ENCODE results near the gene ENO1. TPM values are rescaled to one million over a fixed set of nuclear protein-coding genes. Genes with fewer than 3 reads are reported as not detected.
"Not testable (repeated sequence)": the region's sequence is repeated elsewhere in the genome, so short reads cannot be mapped to it uniquely, and the experiment has no call there.

The ENO1 gene
- total RNA-seq, 1 donor from 2014 or later, result 126 TPM

GRCh38 chr1:8858112-8858668, 20.3 kb downstream of the ENO1 start:
- DNase-seq (no peak), ATAC-seq (peak; percentile 62)
- intact Hi-C loops (cut with micrococcal nuclease), result no loop called here

DNA sequence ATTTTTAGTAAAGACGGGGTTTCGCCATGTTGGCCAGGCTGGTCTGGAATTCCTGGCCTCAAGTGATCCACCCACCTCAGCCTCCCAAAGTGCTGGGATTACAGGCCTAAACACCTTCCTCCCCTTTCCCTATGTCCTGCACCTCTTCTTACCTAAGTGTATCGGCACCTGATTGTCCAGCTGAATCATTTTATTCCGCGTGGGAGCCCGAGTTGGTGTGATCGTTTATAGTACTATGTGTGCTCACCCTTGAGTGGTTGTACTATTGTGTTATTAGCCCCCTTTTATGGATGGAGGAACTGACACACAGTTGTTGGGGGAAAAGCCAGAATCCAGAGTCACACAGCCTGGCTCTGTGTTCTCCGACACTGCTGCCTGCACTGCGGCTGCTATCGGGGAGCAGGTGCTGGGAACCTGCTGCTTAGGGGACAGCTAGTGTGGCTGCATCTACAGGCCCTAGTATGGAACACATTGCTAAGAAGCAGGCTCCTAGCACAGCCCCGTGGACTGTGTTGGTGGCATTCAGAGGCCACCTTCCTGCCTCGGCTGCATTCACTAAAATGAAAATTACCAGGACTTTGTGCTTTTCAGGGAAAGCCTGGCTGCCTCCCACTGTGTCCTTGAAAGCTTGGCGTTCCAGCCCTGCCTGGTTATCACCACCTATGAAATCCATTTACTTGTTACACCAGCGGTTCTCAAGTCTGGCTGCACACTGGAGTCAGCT, 21.6 kb downstream of the ENO1 start:
- intact Hi-C loops (cut with micrococcal nuclease), result no loop called here
- DNase-seq (no peak), ATAC-seq (no peak)

DNA sequence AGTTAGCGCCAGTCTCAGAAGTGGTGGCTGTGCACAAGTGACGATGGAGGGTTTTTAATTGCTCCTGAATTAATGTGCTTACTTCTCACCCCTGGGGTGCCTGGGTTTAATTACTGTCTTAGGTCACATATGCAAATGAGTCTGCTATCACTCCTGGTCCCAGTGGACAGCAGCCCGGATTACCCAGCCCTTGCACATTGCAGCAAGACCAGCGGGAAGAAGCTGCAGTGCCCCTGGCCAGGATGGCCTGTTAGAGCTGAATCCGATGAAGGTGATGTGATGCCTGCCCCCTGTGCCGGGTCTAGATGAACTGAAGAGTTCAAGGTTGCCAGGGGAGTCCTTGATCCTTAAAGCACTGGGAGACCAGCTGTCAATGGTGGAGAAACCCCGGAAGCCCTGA, 24.2 kb downstream of the ENO1 start:
- DNase-seq (no peak), ATAC-seq (no peak)
- intact Hi-C loops (cut with micrococcal nuclease), result no loop called here

DNA sequence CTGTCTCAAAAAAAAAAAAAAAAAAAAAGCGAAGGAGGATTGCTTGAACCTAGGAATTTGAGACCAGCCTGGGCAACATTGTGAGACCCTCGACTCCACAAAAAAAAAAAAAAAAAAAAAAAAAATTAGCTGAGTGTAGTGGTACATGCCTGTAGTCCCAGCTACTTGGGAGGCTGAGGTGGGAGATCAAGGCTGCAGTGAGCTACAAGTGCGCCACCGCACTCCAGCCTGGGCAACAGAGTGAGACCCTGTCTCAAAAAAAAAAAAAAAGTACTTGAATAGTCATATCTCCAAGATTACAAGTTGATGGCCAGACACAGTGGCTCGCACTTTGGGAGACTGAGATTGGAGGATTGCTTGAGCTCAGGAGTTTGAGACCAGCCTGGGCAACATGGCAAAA, 27.4 kb downstream of the ENO1 start:
- ATAC-seq (no peak), DNase-seq (no peak)
- intact Hi-C loops (cut with micrococcal nuclease), result no loop called here

GRCh38 chr1:8848663-8849386, 29.7 kb downstream of the ENO1 start:
- ATAC-seq, result peak; percentile 99
- intact Hi-C loops (cut with micrococcal nuclease), result loop anchor here (10.0 kb wide), 1 partner anchor 284 kb away; no protein-coding TSS in a partner anchor
- DNase-seq, result peak; percentile 97

- DNase-seq (no peak), ATAC-seq (no peak)
- intact Hi-C loops (cut with micrococcal nuclease), result loop anchor here (10.0 kb wide), 1 partner anchor 283 kb away; no protein-coding TSS in a partner anchor
Observed at GRCh38 chr1:8847990-8848389, 30.5 kb downstream of the ENO1 start.

- ATAC-seq, result no peak
- no peak for DNase-seq
- intact Hi-C loops (cut with micrococcal nuclease), result loop anchor here (10.0 kb wide), 1 partner anchor 281 kb away; no protein-coding TSS in a partner anchor
Observed at GRCh38 chr1:8846263-8846662, 32.2 kb downstream of the ENO1 start.

DNA sequence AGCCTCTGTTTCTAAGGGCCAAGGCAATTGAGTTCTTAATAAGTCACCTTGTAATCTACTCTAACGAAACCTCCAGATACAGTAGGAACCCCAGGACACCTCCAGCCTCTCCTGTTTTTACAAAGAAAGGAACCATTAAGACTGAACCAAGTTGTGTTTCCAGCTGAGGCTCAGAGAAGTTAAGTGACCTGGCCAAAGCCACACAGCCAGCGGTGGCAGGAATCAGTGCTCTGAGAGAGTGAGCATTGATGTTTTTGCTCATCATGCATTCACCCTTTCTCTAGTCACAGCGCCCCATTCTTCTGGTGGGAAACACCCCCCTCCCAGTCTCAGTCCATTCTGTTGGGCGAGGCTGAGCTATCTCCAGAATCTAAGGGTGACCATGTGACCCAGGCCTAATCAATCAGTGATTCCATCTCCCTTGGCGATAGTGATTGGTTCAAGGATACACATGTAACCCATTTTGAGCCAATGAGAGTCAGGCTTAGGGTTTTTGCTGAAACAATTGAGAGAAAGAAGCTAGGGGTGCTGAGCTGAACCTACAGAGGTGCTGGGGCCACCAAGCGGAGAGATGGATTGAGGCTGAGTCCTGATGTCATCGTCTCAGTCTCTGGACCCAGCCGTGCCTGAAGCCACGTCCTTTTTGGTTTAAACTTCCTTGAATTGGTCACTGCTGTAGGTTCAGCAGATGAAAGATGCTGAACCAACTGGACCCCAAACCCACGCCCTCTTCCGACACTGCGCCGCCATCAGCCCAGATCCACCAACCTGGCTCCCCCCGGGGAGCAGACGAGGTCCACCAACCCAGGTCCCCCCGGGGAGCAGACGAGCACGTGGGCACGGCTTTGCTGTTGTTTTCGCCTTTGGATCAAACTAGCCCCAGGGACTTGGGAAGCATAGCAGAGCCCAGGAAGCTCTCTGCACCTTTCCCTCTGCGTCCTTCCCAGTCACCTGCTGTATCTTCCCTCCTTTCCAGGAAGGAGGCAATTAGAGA, 33.1 kb downstream of the ENO1 start:
- intact Hi-C loops (cut with micrococcal nuclease), result loop anchor here (10.0 kb wide), 1 partner anchor 281 kb away; no protein-coding TSS in a partner anchor
- no peak for DNase-seq
- ATAC-seq, result no peak

DNA sequence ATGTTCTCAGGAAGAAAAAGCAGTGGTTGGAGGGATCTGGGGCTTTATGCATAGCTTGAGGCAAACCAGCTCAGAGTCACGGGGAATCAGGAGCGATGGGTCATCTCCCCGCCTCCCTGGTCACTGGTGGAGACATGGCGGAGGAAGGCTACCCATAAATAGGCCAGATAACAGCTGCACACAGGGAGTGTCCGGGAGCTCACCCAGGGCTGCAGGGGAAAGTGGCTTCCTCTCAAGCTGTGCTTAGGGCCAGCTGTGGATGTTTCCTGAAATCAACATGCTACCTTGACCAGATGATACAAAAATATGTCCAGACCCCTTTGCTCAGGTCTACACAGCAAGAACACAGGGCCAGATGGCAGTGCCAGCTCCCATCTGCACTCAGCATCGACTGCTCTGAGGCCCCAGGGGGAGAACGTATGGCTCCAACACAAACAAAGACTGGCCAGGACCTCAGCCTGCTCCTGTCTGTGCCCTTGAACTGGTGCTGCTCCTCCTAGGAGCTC, 33.9 kb downstream of the ENO1 start:
- intact Hi-C loops (cut with micrococcal nuclease), result loop anchor here (10.0 kb wide), 1 partner anchor 280 kb away; no protein-coding TSS in a partner anchor
- DNase-seq (peak; percentile 57), ATAC-seq (peak; percentile 46)

GRCh38 chr1:8841395-8841794, 37.1 kb downstream of the ENO1 start:
- intact Hi-C loops (cut with micrococcal nuclease), result loop anchor here (10.0 kb wide), 1 partner anchor 277 kb away; no protein-coding TSS in a partner anchor
- no peak for DNase-seq
- ATAC-seq, result no peak

GRCh38 chr1:8839990-8840389, 38.5 kb downstream of the ENO1 start:
- intact Hi-C loops (cut with micrococcal nuclease), result loop anchor here (10.0 kb wide), 1 partner anchor 275 kb away; no protein-coding TSS in a partner anchor
- ATAC-seq, result no peak
- DNase-seq, result no peak

DNA sequence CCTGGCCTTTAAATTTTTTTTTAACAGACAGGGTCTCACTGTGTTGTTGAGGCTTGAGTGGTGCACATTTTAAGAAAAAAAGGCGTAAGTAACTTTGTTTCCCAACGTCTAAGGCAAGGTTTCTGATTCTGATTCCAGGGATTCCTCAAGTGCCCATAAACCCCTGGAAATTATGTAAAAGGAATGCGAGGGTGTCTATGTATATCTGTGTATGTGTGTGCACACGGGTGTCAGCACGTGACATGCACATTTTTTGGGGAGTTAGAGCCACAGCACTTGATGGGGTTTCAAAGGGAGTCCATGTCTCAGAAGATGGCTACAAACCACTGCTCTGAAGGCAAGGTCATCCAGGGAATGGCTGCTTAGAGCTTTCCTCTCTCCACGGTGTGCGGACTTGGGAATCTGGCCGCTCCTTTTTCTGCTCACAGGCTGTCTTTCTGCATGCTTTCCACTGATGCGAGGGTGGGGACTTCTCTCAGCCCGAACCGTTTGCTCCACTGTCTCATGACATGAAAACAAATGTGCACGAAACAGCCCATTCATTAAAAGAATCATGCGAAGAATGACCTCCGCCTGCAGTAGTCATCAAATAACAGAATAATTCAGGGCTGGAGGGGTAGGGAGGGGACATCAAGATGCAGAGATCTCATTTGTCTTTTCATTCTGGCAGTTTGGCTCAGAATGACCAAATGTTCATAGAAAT, 42.4 kb downstream of the ENO1 start:
- DNase-seq (no peak), ATAC-seq (no peak)
- intact Hi-C loops (cut with micrococcal nuclease), result no loop called here

- intact Hi-C loops (cut with micrococcal nuclease), result no loop called here
- ATAC-seq (no peak), DNase-seq (no peak)
Observed at GRCh38 chr1:8831340-8831739, 47.1 kb downstream of the ENO1 start.

GRCh38 chr1:8830732-8831131, 47.8 kb downstream of the ENO1 start:
- ATAC-seq; intact Hi-C loops (cut with micrococcal nuclease); DNase-seq: not testable (repeated sequence)

GRCh38 chr1:8825985-8826481, 52.5 kb downstream of the ENO1 start:
- ATAC-seq (peak; percentile 52), DNase-seq (peak; percentile 50)
- intact Hi-C loops (cut with micrococcal nuclease), result no loop called here

DNA sequence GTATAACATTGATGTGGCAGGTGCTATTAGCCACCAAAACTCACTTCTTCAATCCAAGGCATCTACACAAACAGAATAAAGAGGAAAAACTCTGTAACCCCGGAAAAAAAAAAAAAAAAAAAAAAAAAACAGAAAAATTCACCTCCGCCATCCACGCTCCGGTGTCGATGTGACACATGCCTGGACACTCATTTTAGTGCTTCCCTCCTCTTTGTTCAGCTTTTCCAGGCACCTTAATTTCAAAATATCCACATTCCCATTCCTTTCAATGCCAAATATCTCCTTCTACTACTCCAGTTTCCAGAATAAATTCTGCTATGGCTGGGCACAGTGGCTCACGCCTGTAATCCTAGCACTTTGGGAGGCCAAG, 55.2 kb downstream of the ENO1 start:
- DNase-seq (no peak), ATAC-seq (no peak)
- intact Hi-C loops (cut with micrococcal nuclease), result no loop called here

DNA sequence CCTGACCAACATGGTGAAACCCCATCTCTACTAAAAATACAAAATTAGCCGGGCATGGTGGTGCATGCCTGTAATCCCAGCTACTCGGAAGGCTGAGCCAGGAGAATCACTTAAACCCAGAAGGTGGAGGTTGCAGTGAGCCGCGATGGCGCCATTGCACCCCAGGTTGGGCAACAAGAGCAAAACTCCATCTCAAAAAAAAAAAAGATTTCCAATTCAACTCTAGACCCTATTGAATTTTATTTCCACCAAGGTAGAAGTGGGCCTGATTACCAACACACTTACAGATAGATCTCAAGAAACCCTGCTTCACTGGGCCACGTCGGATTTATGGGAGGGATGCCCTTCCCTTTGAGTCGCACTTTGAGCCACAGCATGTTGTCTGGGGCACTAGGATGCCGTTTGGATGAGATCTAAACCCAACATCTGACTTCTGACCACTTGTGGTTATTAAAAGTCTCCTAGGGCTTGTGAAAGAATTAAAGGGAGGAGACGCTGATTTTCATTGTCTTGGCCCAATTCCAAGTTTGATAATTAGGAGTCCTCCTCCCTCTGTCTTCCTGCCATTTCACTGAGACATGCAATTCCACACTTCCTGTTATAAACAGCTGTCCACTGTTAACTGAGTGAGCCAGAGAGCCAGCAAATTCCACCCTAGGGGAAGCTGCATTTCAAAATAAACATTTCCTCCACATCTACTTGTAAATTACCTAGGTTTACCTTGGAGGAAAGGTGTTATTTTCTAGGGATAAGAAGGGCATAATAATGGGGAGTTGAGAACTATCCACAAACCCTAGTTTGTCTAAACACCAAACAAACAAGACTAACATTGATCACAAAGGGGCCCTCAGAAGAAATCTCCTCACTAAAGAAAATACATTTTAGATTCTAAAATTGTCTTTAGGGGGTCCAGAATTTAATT, 55.9 kb downstream of the ENO1 start:
- no peak for DNase-seq
- intact Hi-C loops (cut with micrococcal nuclease), result no loop called here
- ATAC-seq, result peak; percentile 73
